SHP77 treated with DMSO at 0.1 percent for 48 hours (cell line): ENCODE data around the gene ZNF154.
A peak's percentile ranks its signal among the peaks of the same experiment; 100 is the strongest.
"Not testable (repeated sequence)": the region's sequence is repeated elsewhere in the genome, so short reads cannot be mapped to it uniquely, and the experiment has no call there.

Source experiments
- DNase-seq: peaks from one replicate; lab custom pipeline; 2025; lab: John Stamatoyannopoulos, UW

The ZNF154 gene

GRCh38 chr19:57708641-57709361 lies at the start of gene ZNF154:
Gene ZNF154, minus strand, starts transcription at chr19:57709204. Its CDS starts 233 bp downstream, at chr19:57708971.
- DNase-seq = no peak

GRCh38 chr19:57757941-57758340 lies 48.9 kb upstream of the ZNF154 start:
- no peak for DNase-seq

- DNase-seq = no peak
Observed at GRCh38 chr19:57755031-57755430, 46.0 kb upstream of the ZNF154 start.

GRCh38 chr19:57754091-57754673 lies 45.2 kb upstream of the ZNF154 start:
- no peak for DNase-seq

- DNase-seq = no peak
Observed at GRCh38 chr19:57748029-57748428, 39.0 kb upstream of the ZNF154 start.

GRCh38 chr19:57747472-57747807 lies 38.4 kb upstream of the ZNF154 start:
- no peak for DNase-seq

- DNase-seq = peak; percentile 77
Observed at GRCh38 chr19:57746580-57747471, 37.8 kb upstream of the ZNF154 start, which contains the start of gene ZNF776. Gene ZNF776, plus strand, starts transcription at chr19:57746815. Its CDS starts 244 bp downstream, at chr19:57747059.

GRCh38 chr19:57738770-57739169 lies 29.8 kb upstream of the ZNF154 start:
- not testable (repeated sequence) for DNase-seq

- not testable (repeated sequence) for DNase-seq
Observed at GRCh38 chr19:57738320-57738719, 29.3 kb upstream of the ZNF154 start.

GRCh38 chr19:57720878-57721277 lies 11.9 kb upstream of the ZNF154 start:
- DNase-seq = no peak

- no peak for DNase-seq
Observed at GRCh38 chr19:57719901-57720519, 11.0 kb upstream of the ZNF154 start.

GRCh38 chr19:57719424-57719823 lies 10.4 kb upstream of the ZNF154 start:
- no peak for DNase-seq

- no peak for DNase-seq
Observed at GRCh38 chr19:57712222-57712621, 3.2 kb upstream of the ZNF154 start.

GRCh38 chr19:57709616-57710015 lies 612 bp upstream of the ZNF154 start:
- DNase-seq = no peak

- no peak for DNase-seq
Observed at GRCh38 chr19:57706346-57706745, 2.7 kb downstream of the ZNF154 start.

GRCh38 chr19:57701625-57702024 lies 7.4 kb downstream of the ZNF154 start:
- no peak for DNase-seq

GRCh38 chr19:57689750-57690149 lies 19.3 kb downstream of the ZNF154 start:
- no peak for DNase-seq

GRCh38 chr19:57688011-57688763 lies 20.8 kb downstream of the ZNF154 start:
- no peak for DNase-seq

GRCh38 chr19:57687363-57688010 lies 21.5 kb downstream of the ZNF154 start:
- DNase-seq = no peak

- DNase-seq = no peak
Observed at GRCh38 chr19:57686727-57687126, 22.3 kb downstream of the ZNF154 start.

- DNase-seq = no peak
Observed at GRCh38 chr19:57682226-57682766, 26.7 kb downstream of the ZNF154 start.
